ENCODE measurements around the gene MAP3K5. TPM values are rescaled to one million over a fixed set of nuclear protein-coding genes. Genes with fewer than 3 reads are reported as not detected.

Gene MAP3K5
- polyA plus RNA-seq, 3 donors = 9.6 to 12.0 (median 11.1) TPM

GRCh38 chr6:136744889-136745288 lies 47.4 kb downstream of the MAP3K5 start:
- 60% methylated on average over 1 of the region's 5 CpGs for WGBS (ENCODE audit: insufficient coverage)
- no peak overlapping the region for H3K27ac ChIP-seq (ENCODE audit: low read depth in 1 of 2, low read length in 2 of 2)

GRCh38 chr6:136742125-136742524 lies 50.2 kb downstream of the MAP3K5 start:
- no CpG with 5 or more reads among the region's 2 CpGs for WGBS (ENCODE audit: insufficient coverage)
- Histone ChIP-seq H3K4me3 (replicated peaks in 1 of 3; ENCODE audit: low read depth in 2 of 3, low read length in 3 of 3) (no peak overlapping the region), H4K20me1 (ENCODE audit: insufficient read depth, low read length) (peaks cover 100% of the 10 kb centered on the region), H3K27ac (ENCODE audit: low read depth in 1 of 2, low read length in 2 of 2) (no peak overlapping the region), H3K36me3 (replicated peaks in 1 of 2; ENCODE audit: control insufficient read depth in 1 of 2, insufficient read depth in 2 of 2, low read length in 2 of 2) (no peaks in the 10 kb centered on the region), H3K9ac (ENCODE audit: insufficient read depth, low read length, poor library complexity, severe bottlenecking) (no peak overlapping the region), H3K4me1 (ENCODE audit: control insufficient read depth in 1 of 2, insufficient read depth in 2 of 2, low read length in 2 of 2) (peaks cover 13 to 15% of the 10 kb centered on the region in 2 donors), H3K79me2 (ENCODE audit: insufficient read depth, low read length) (peaks cover 99% of the 10 kb centered on the region), H3K27me3 (ENCODE audit: control insufficient read depth in 2 of 2, insufficient read depth in 2 of 2, low read length in 2 of 2) (no peaks in the 10 kb centered on the region), H3K4me2 (replicated peaks; ENCODE audit: extremely low read depth, low read length, poor library complexity, severe bottlenecking) (no peak overlapping the region), H3K9me3 (replicated peaks in 1 of 2; ENCODE audit: control insufficient read depth in 1 of 2, insufficient read depth in 1 of 2, low read length in 2 of 2) (no peaks in the 10 kb centered on the region), H2AFZ (ENCODE audit: insufficient read depth, low read depth, low read length, poor library complexity, severe bottlenecking) (no peak overlapping the region)
- no peak for DNase-seq
- TF ChIP-seq CTCF (IDR thresholded peaks at IDR 0.05) = no peak
- no peaks in the 10 kb centered on the region for H3K27me3 Mint-ChIP-seq (ENCODE audit: low read depth in 3 of 3)
- H3K27ac Mint-ChIP-seq = no peak overlapping the region
- no peaks in the 10 kb centered on the region for H3K9me3 Mint-ChIP-seq
- H3K4me3 Mint-ChIP-seq = no peak overlapping the region
- intact Hi-C loops (cut with micrococcal nuclease) = no loop called here
- peaks cover 52% of the 10 kb centered on the region for H3K4me1 Mint-ChIP-seq
- peaks cover 6 to 17% of the 10 kb centered on the region in 2 donors for H3K36me3 Mint-ChIP-seq

More at GRCh38 chr6:136744889-136745288, 47.4 kb downstream of the MAP3K5 start:
- H3K27me3 Mint-ChIP-seq (ENCODE audit: low read depth in 3 of 3) = peaks cover 0 to 1% (median 0%) of the 10 kb centered on the region in 3 donors
- no peaks in the 10 kb centered on the region for H3K9me3 Mint-ChIP-seq
- TF ChIP-seq CTCF (IDR thresholded peaks at IDR 0.05) = no peak
- peaks cover 6 to 8% of the 10 kb centered on the region in 2 donors for H3K4me1 ChIP-seq (ENCODE audit: control insufficient read depth in 1 of 2, insufficient read depth in 2 of 2, low read length in 2 of 2)
- H3K4me2 ChIP-seq (replicated peaks; ENCODE audit: extremely low read depth, low read length, poor library complexity, severe bottlenecking) = no peak overlapping the region
- H3K36me3 ChIP-seq (replicated peaks in 1 of 2; ENCODE audit: control insufficient read depth in 1 of 2, insufficient read depth in 2 of 2, low read length in 2 of 2) = no peaks in the 10 kb centered on the region
- no peak overlapping the region for H3K4me3 Mint-ChIP-seq
- H3K27ac Mint-ChIP-seq = no peak overlapping the region
- H3K9me3 ChIP-seq (replicated peaks in 1 of 2; ENCODE audit: control insufficient read depth in 1 of 2, insufficient read depth in 1 of 2, low read length in 2 of 2) = no peaks in the 10 kb centered on the region
- peaks cover 34% of the 10 kb centered on the region for H3K4me1 Mint-ChIP-seq
- peaks cover 10 to 15% of the 10 kb centered on the region in 2 donors for H3K36me3 Mint-ChIP-seq
- intact Hi-C loops (cut with micrococcal nuclease) = no loop called here
- no peak overlapping the region for H2AFZ ChIP-seq (ENCODE audit: insufficient read depth, low read depth, low read length, poor library complexity, severe bottlenecking)
- H3K79me2 ChIP-seq (ENCODE audit: insufficient read depth, low read length) = peaks cover 99% of the 10 kb centered on the region
- no peak overlapping the region for H3K4me3 ChIP-seq (replicated peaks in 1 of 3; ENCODE audit: low read depth in 2 of 3, low read length in 3 of 3)
- H3K9ac ChIP-seq (ENCODE audit: insufficient read depth, low read length, poor library complexity, severe bottlenecking) = no peak overlapping the region
- peaks cover 97% of the 10 kb centered on the region for H4K20me1 ChIP-seq (ENCODE audit: insufficient read depth, low read length)
- no peak for DNase-seq
- H3K27me3 ChIP-seq (ENCODE audit: control insufficient read depth in 2 of 2, insufficient read depth in 2 of 2, low read length in 2 of 2) = no peaks in the 10 kb centered on the region

All from CD14-positive monocyte (primary cell).